Measurements from ENCODE around the gene SLC30A7. TPM values are rescaled to one million over a fixed set of nuclear protein-coding genes. Genes with fewer than 3 reads are reported as not detected.
A peak's percentile ranks its signal among the peaks of the same experiment; 100 is the strongest.
"Not testable (repeated sequence)": the region's sequence is repeated elsewhere in the genome, so short reads cannot be mapped to it uniquely, and the experiment has no call there.

The SLC30A7 gene
- total RNA-seq, 1 donor from 2014 or later = 31.3 TPM

- not testable (repeated sequence) for H3K36me3 ChIP-seq (ENCODE audit: control insufficient read depth, insufficient read depth, low read length); H3K27me3 ChIP-seq (ENCODE audit: control insufficient read depth, insufficient read depth, low read length); H3K4me3 ChIP-seq (ENCODE audit: low read depth, low read length); FAIRE-seq
- DNase-seq (ENCODE audit: low read depth) = peak; percentile 68
Observed at GRCh38 chr1:100949515-100950158, 53.7 kb downstream of the SLC30A7 start.

- no peak for TF ChIP-seq CTCF (IDR thresholded peaks at IDR 0.05; ENCODE audit: insufficient read depth, low read length, severe bottlenecking)
- DNase-seq (ENCODE audit: low read depth) (no peak), FAIRE-seq (no peak)
- H3K36me3 ChIP-seq (ENCODE audit: control insufficient read depth, insufficient read depth, low read length) = peaks cover 2% of the 10 kb centered on the region
- H3K4me3 ChIP-seq (ENCODE audit: low read depth, low read length) = no peak overlapping the region
- no peaks in the 10 kb centered on the region for H3K27me3 ChIP-seq (ENCODE audit: control insufficient read depth, insufficient read depth, low read length)
Observed at GRCh38 chr1:100950337-100950736, 54.4 kb downstream of the SLC30A7 start.

GRCh38 chr1:100950781-100951180, 54.9 kb downstream of the SLC30A7 start:
- no peak overlapping the region for H3K4me3 ChIP-seq (ENCODE audit: low read depth, low read length)
- DNase-seq (ENCODE audit: low read depth) (no peak), FAIRE-seq (no peak)

GRCh38 chr1:100952104-100952745, 56.3 kb downstream of the SLC30A7 start:
- Histone ChIP-seq H3K4me3 (ENCODE audit: low read depth, low read length) (no peak overlapping the region), H3K27me3 (ENCODE audit: control insufficient read depth, insufficient read depth, low read length) (no peaks in the 10 kb centered on the region), H3K36me3 (ENCODE audit: control insufficient read depth, insufficient read depth, low read length) (peaks cover 2% of the 10 kb centered on the region)
- FAIRE-seq (no peak), DNase-seq (ENCODE audit: low read depth) (peak; percentile 55)
- no peak for TF ChIP-seq CTCF (IDR thresholded peaks at IDR 0.05; ENCODE audit: insufficient read depth, low read length, severe bottlenecking)

More at GRCh38 chr1:100950781-100951180, 54.9 kb downstream of the SLC30A7 start:
- H3K36me3 ChIP-seq (ENCODE audit: control insufficient read depth, insufficient read depth, low read length) = peaks cover 2% of the 10 kb centered on the region
- TF ChIP-seq CTCF (IDR thresholded peaks at IDR 0.05; ENCODE audit: insufficient read depth, low read length, severe bottlenecking) = no peak
- H3K27me3 ChIP-seq (ENCODE audit: control insufficient read depth, insufficient read depth, low read length) = no peaks in the 10 kb centered on the region

GRCh38 chr1:100952970-100953369, 57.1 kb downstream of the SLC30A7 start:
- not testable (repeated sequence) for H3K4me3 ChIP-seq (ENCODE audit: low read depth, low read length); H3K36me3 ChIP-seq (ENCODE audit: control insufficient read depth, insufficient read depth, low read length); FAIRE-seq; H3K27me3 ChIP-seq (ENCODE audit: control insufficient read depth, insufficient read depth, low read length)
- DNase-seq (ENCODE audit: low read depth) = peak; percentile 65

- no peak for DNase-seq (ENCODE audit: low read depth)
- Histone ChIP-seq H3K4me3 (ENCODE audit: low read depth, low read length) (no peak overlapping the region), H3K36me3 (ENCODE audit: control insufficient read depth, insufficient read depth, low read length) (peaks cover 2% of the 10 kb centered on the region), H3K27me3 (ENCODE audit: control insufficient read depth, insufficient read depth, low read length) (no peaks in the 10 kb centered on the region)
- no peak for TF ChIP-seq CTCF (IDR thresholded peaks at IDR 0.05; ENCODE audit: insufficient read depth, low read length, severe bottlenecking)
- FAIRE-seq = no peak
Observed at GRCh38 chr1:100953960-100954730, 58.3 kb downstream of the SLC30A7 start.

Measured in bronchial epithelial cell (primary cell).